Hematopoietic multipotent progenitor cell treated with erythropoietin and hydrocortisone succinate and interleukin-3 and kit ligand, for 4 days (in vitro differentiated cells): ENCODE results near the gene STK17B.
"Not testable (repeated sequence)": the region's sequence is repeated elsewhere in the genome, so short reads cannot be mapped to it uniquely, and the experiment has no call there.

Experiments
- DNase-seq: peaks from one replicate; pipeline ENCODE4 v3.0.0-alpha.2; 2015

The STK17B gene

GRCh38 chr2:196105951-196106350, 65.4 kb downstream of the STK17B start:
- peak; percentile 83 for DNase-seq

GRCh38 chr2:196104066-196104465, 67.3 kb downstream of the STK17B start:
- DNase-seq: no peak

GRCh38 chr2:196103626-196104025, 67.8 kb downstream of the STK17B start:
- no peak for DNase-seq

GRCh38 chr2:196101325-196101991, 69.9 kb downstream of the STK17B start:
- peak; percentile 83 for DNase-seq

GRCh38 chr2:196099916-196100315, 71.5 kb downstream of the STK17B start:
- no peak for DNase-seq

- DNase-seq: no peak
These were observed 73.3 kb downstream of the STK17B start for GRCh38 chr2:196097864-196098660.

GRCh38 chr2:196096982-196097745, 74.2 kb downstream of the STK17B start:
- DNase-seq: no peak

- no peak for DNase-seq
These were observed 75.1 kb downstream of the STK17B start for GRCh38 chr2:196096264-196096663.

- DNase-seq: not testable (repeated sequence)
These were observed 81.9 kb downstream of the STK17B start for GRCh38 chr2:196089448-196089847.

- no peak for DNase-seq
These were observed 83.2 kb downstream of the STK17B start for GRCh38 chr2:196088203-196088602.

- no peak for DNase-seq
These were observed 84.6 kb downstream of the STK17B start for GRCh38 chr2:196086517-196087368.

- DNase-seq: no peak
These were observed 87.8 kb downstream of the STK17B start for GRCh38 chr2:196083601-196084000.
